GM23338 (cell line): Measurements from ENCODE around the gene NELFCD. TPM values are rescaled to one million over a fixed set of nuclear protein-coding genes. Genes with fewer than 3 reads are reported as not detected.

Experiments used
- ATAC-seq: fragments of 200-7000 bp; cut with Tn5 transposase; 3 replicates; pipeline ENCODE4 v1.9.1; 2020
- DNase-seq: peaks from one replicate; pipeline ENCODE4 v3.0.0-alpha.2; 2015; ENCODE audit warnings: low spot score
- H2AFZ ChIP-seq: fragments of 200-600 bp; sonication (generic); 2 replicates; pipeline ENCODE4 v1.8.0; 2016; ENCODE audit warnings: antibody characterized with exemption, mild to moderate bottlenecking, moderate library complexity
- H3F3A ChIP-seq: fragments of 200-600 bp; sonication (generic); replicated peaks from 2 replicates; pipeline ENCODE4 v1.8.0; 2017; ENCODE audit warnings: antibody characterized with exemption, mixed run types, low read depth
- H3K27ac ChIP-seq: fragments of 200-600 bp; sonication (generic); 2 replicates; pipeline ENCODE4 v1.6.1; 2016; ENCODE audit warnings: low read depth
- H3K27me3 ChIP-seq: fragments of 200-600 bp; sonication (generic); 2 replicates; pipeline ENCODE4 v1.8.0; 2016; ENCODE audit warnings: mild to moderate bottlenecking, mixed run types, moderate library complexity; ENCODE audit not compliant: insufficient read depth
- H3K36me3 ChIP-seq: fragments of 200-600 bp; sonication (generic); 2 replicates; pipeline ENCODE4 v1.8.0; 2016; ENCODE audit warnings: mild to moderate bottlenecking; ENCODE audit not compliant: insufficient read depth
- H3K4me1 ChIP-seq: fragments of 200-600 bp; sonication (generic); 2 replicates; pipeline ENCODE4 v1.8.0; 2016; ENCODE audit warnings: mild to moderate bottlenecking, moderate library complexity; ENCODE audit not compliant: insufficient read depth
- H3K4me2 ChIP-seq: fragments of 200-600 bp; sonication (generic); 2 replicates; pipeline ENCODE4 v1.7.1; 2017; ENCODE audit warnings: mixed run types
- H3K4me3 ChIP-seq: fragments of 200-600 bp; sonication (generic); 2 replicates; pipeline ENCODE4 v1.6.1; 2016; ENCODE audit warnings: mixed run types
- H3K79me2 ChIP-seq: fragments of 200-600 bp; sonication (generic); replicated peaks from 2 replicates; pipeline ENCODE4 v1.8.0; 2017; ENCODE audit warnings: mild to moderate bottlenecking; ENCODE audit not compliant: insufficient read depth
- H3K9me2 ChIP-seq: fragments of 200-600 bp; sonication (generic); 2 replicates; pipeline ENCODE4 v1.8.0; 2017; ENCODE audit not compliant: insufficient read depth
- H4K20me1 ChIP-seq: fragments of 200-600 bp; sonication (generic); replicated peaks from 2 replicates; pipeline ENCODE4 v1.8.0; 2017; ENCODE audit warnings: mild to moderate bottlenecking; ENCODE audit not compliant: insufficient read depth
- H3K27ac Mint-ChIP-seq: 2 replicates; pipeline ENCODE4 v1.8.0; 2020; ENCODE audit warnings: inconsistent platforms, mild to moderate bottlenecking, moderate library complexity, mixed read lengths
- H3K27me3 Mint-ChIP-seq: 3 replicates; pipeline ENCODE4 v1.8.0; 2022; ENCODE audit warnings: low read depth, mild to moderate bottlenecking, moderate library complexity, mixed read lengths, inconsistent platforms; ENCODE audit not compliant: insufficient read depth, poor library complexity
- H3K36me3 Mint-ChIP-seq: 3 replicates; pipeline ENCODE4 v1.8.0; 2021; ENCODE audit warnings: low read depth, mild to moderate bottlenecking, inconsistent platforms, moderate library complexity, mixed read lengths
- H3K4me1 Mint-ChIP-seq: 3 replicates; pipeline ENCODE4 v1.8.0; 2020; ENCODE audit warnings: mild to moderate bottlenecking, inconsistent platforms, mixed read lengths
- H3K4me3 Mint-ChIP-seq: 3 replicates; pipeline ENCODE4 v1.8.0; 2021; ENCODE audit warnings: moderate library complexity, mild to moderate bottlenecking, inconsistent platforms, mixed read lengths
- H3K9me3 Mint-ChIP-seq: 3 replicates; pipeline ENCODE4 v1.8.0; 2020; ENCODE audit warnings: moderate library complexity, mild to moderate bottlenecking, inconsistent platforms, mixed read lengths
- CREB1 ChIP-seq: fragments of 250-450 bp; sonication (Bioruptor Pico); IDR thresholded peaks from 2 replicates; pipeline ENCODE4 v1.5.0; 2020; ENCODE audit warnings: low read depth, mild to moderate bottlenecking, moderate library complexity
- CTCF ChIP-seq, 2 experiments: fragments of 200-600 bp in 1 of 2; sonication (generic) in 1 of 2; conservative IDR thresholded peaks; 2 replicates each; pipeline versions ENCODE4 v1.5.1 to v1.6.1; 2016 to 2017; ENCODE audit warnings: antibody characterized with exemption in 2 of 2, low read depth in 2 of 2, mild to moderate bottlenecking in 2 of 2, moderate library complexity in 1 of 2
- ETS1 ChIP-seq: IDR thresholded peaks from 2 replicates; pipeline ENCODE4 v1.6.1; 2016; ENCODE audit warnings: antibody characterized with exemption
- EZH2 ChIP-seq: fragments of 200-600 bp; sonication (generic); IDR thresholded peaks from one replicate; pipeline ENCODE4 v1.8.0; 2017; ENCODE audit warnings: antibody characterized with exemption, mild to moderate bottlenecking, low read depth; ENCODE audit not compliant: unreplicated experiment
- EZH2phosphoT487 ChIP-seq: fragments of 200-600 bp; sonication (generic); IDR thresholded peaks from one replicate; pipeline ENCODE4 v1.8.1; 2018; ENCODE audit warnings: antibody characterized with exemption; ENCODE audit not compliant: unreplicated experiment
- JUNB ChIP-seq: IDR thresholded peaks from one replicate; pipeline ENCODE4 v1.6.1; 2016; ENCODE audit warnings: antibody characterized with exemption; ENCODE audit not compliant: unreplicated experiment
- NANOG ChIP-seq: IDR thresholded peaks from 2 replicates; pipeline ENCODE4 v1.6.1; 2016; ENCODE audit warnings: antibody characterized with exemption, borderline replicate concordance
- POLR2AphosphoS5 ChIP-seq: IDR thresholded peaks from 2 replicates; pipeline ENCODE4 v1.6.1; 2016; ENCODE audit warnings: antibody characterized with exemption, low read depth
- REST ChIP-seq: IDR thresholded peaks from one replicate; pipeline ENCODE4 v1.6.1; 2018; ENCODE audit warnings: antibody characterized with exemption; ENCODE audit not compliant: unreplicated experiment
- STAT1 ChIP-seq: IDR thresholded peaks from one replicate; pipeline ENCODE4 v1.6.1; 2016; ENCODE audit warnings: antibody characterized with exemption; ENCODE audit not compliant: unreplicated experiment
- ZNF114 ChIP-seq: fragments of 250-450 bp; sonication (Bioruptor Pico); IDR thresholded peaks from 2 replicates; pipeline ENCODE4 v1.5.0; 2020; ENCODE audit warnings: mild to moderate bottlenecking, moderate library complexity
- ZNF331 ChIP-seq: fragments of 250-450 bp; sonication (Bioruptor Pico); IDR thresholded peaks from 2 replicates; pipeline ENCODE4 v1.5.0; 2020; ENCODE audit warnings: low read depth, mild to moderate bottlenecking, moderate library complexity
- ZNF462 ChIP-seq: fragments of 250-450 bp; sonication (Bioruptor Pico); IDR thresholded peaks from 2 replicates; pipeline ENCODE4 v1.5.0; 2020; ENCODE audit warnings: mild to moderate bottlenecking, moderate library complexity
- polyA plus RNA-seq: library from polyadenylated mRNA; unstranded; fragments of >200 nt; fragmentation: Nextera tagmentation; extraction: Ambion mirVana; gene quantifications from 2 replicates; pipeline ENCODE4 v1.2.1, GENCODE V29; 2016
- total RNA-seq: library from RNA; depleted of rRNA; stranded (reverse); fragments of >200 nt; shearing (Covaris generic); gene quantifications from 2 replicates; pipeline ENCODE4 v1.2.3, GENCODE V29; 2014

The NELFCD gene
- total and polyA plus RNA-seq, 2 experiments from 2014 or later: 52.9 to 75.8 TPM

- H3K27me3 ChIP-seq: no peaks in the 10 kb centered on the region
- peaks cover 20% of the 10 kb centered on the region for H3K4me1 ChIP-seq
- peaks cover 6% of the 10 kb centered on the region for H3K36me3 ChIP-seq
- Mint-ChIP-seq H3K4me1 (peaks cover 31% of the 10 kb centered on the region), H3K4me3 (peak overlapping the region; percentile 89), H3K9me3 (peaks cover 1% of the 10 kb centered on the region; the same call in 1 of the 3 replicates), H3K27me3 (peaks cover 12% of the 10 kb centered on the region), H3K36me3 (peaks cover 17% of the 10 kb centered on the region), H3K27ac (0 out of 2 replicates have a peak overlapping the region, but pooled peaks have one; percentile 48)
- no peak overlapping the region for H3K27ac ChIP-seq
- no peak for TF ChIP-seq STAT1
- no peak for TF ChIP-seq CREB1 (CRISPR knock-in tag)
- no peak for TF ChIP-seq ZNF462 (CRISPR knock-in tag)
- TF ChIP-seq REST: no peak
- TF ChIP-seq ETS1: no peak
- no peak for TF ChIP-seq ZNF331
- TF ChIP-seq EZH2: no peak
- TF ChIP-seq POLR2AphosphoS5: no peak
- TF ChIP-seq ZNF114: no peak
- no peak for TF ChIP-seq EZH2phosphoT487
- no peak for TF ChIP-seq NANOG
- no peak for TF ChIP-seq JUNB
- TF ChIP-seq CTCF (conservative IDR thresholded peaks at IDR 0.05; ENCODE audit: low read depth in 2 of 2): no peak
- H3K4me3 ChIP-seq: peak overlapping the region; percentile 94
- peaks cover 23% of the 10 kb centered on the region; the same call in 1 of the 2 replicates for H4K20me1 ChIP-seq
- peak overlapping the region; percentile 95 for H3K4me2 ChIP-seq
- DNase-seq (no peak), ATAC-seq (peak; percentile 56)
- H2AFZ ChIP-seq: peak overlapping the region; percentile 81; the same call in 1 of the 2 replicates
- H3K9me2 ChIP-seq: no peaks in the 10 kb centered on the region; the same call in 1 of the 2 replicates
- H3F3A ChIP-seq: no peaks in the 10 kb centered on the region
- peaks cover 47% of the 10 kb centered on the region for H3K79me2 ChIP-seq
Measured at GRCh38 chr20:58981628-58982364, 740 bp downstream of the NELFCD start.
